Brain microvascular endothelial cell (primary cell): Measurements from ENCODE around the gene PRSS22.

Source experiments
- DNase-seq: peaks from one replicate; pipeline ENCODE4 v3.0.0-alpha.2; 2020
- H3K27ac ChIP-seq: fragments of 250-450 bp; sonication (Bioruptor Pico); 2 replicates; pipeline ENCODE4 v1.5.1; 2020; ENCODE audit warnings: mild to moderate bottlenecking, moderate library complexity
- H3K27me3 ChIP-seq: fragments of 250-450 bp; sonication (Bioruptor Pico); replicated peaks from 2 replicates; pipeline ENCODE4 v1.5.1; 2020; ENCODE audit warnings: mild to moderate bottlenecking
- H3K36me3 ChIP-seq: fragments of 250-450 bp; sonication (Bioruptor Pico); replicated peaks from 2 replicates; pipeline ENCODE4 v1.5.1; 2020; ENCODE audit warnings: mild to moderate bottlenecking
- H3K4me3 ChIP-seq: 2 replicates; pipeline ENCODE4 v1.5.1; 2011; ENCODE audit warnings: low read depth, mild to moderate bottlenecking, control low read depth, low read length, moderate library complexity
- in situ Hi-C: cut with HindIII; loops from 2 replicates; pipeline ENCODE4 v1.10.0; 2017; ENCODE audit warnings: low sequenced_read_pairs, low pct_ligation_motif_present
- TF ChIP-seq, protein P1 (sequence below): IDR thresholded peaks from 2 replicates; pipeline ENCODE4 v1.5.1; 2011; ENCODE audit warnings: low read depth, mild to moderate bottlenecking, moderate library complexity, low read length, control low read depth, inconsistent platforms; ENCODE audit errors: missing control alignments

Gene PRSS22

DNA sequence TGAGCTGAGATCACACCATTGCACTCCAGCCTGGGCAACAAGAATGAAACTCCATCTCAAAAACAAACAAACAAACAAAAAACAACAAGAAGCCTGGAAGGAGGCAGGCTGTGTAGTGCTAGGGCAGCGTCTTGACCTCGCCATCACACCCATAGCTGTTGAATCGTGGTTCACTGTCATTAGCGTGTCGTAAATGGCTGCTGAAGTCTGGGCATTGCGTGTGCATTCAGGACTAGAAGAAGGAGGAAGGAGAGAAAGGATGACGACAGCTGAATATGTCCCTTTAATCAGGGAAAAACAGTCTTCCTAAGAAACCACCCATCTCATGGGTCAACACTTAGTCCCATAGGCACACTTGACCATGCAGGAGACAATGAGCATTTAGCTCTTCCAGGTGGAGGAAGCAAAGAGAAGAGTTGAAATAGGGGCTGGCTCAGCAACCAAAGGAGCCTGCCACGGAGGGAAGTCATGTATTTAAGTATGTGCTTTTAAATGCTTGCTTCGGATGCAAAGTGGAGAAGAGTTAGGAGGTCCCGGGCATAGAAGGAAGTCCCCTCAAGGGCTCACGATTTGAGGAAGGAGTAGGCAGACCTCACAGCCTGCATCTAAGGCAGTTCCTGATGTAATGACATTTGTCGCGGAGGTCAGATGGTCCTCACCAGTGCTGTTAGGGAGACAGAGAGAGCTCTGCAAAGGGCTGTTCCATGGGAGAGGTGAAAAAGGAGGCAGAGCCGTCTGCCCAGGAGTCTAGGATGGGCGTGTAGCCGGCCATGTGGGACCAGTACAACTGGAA, 8.8 kb downstream of the PRSS22 start:
- DNase-seq: no peak
- Histone ChIP-seq H3K27me3 (peaks cover 4% of the 10 kb centered on the region), H3K4me3 (no peak overlapping the region), H3K27ac (no peak overlapping the region), H3K36me3 (no peaks in the 10 kb centered on the region)
- TF ChIP-seq, protein P1, sequence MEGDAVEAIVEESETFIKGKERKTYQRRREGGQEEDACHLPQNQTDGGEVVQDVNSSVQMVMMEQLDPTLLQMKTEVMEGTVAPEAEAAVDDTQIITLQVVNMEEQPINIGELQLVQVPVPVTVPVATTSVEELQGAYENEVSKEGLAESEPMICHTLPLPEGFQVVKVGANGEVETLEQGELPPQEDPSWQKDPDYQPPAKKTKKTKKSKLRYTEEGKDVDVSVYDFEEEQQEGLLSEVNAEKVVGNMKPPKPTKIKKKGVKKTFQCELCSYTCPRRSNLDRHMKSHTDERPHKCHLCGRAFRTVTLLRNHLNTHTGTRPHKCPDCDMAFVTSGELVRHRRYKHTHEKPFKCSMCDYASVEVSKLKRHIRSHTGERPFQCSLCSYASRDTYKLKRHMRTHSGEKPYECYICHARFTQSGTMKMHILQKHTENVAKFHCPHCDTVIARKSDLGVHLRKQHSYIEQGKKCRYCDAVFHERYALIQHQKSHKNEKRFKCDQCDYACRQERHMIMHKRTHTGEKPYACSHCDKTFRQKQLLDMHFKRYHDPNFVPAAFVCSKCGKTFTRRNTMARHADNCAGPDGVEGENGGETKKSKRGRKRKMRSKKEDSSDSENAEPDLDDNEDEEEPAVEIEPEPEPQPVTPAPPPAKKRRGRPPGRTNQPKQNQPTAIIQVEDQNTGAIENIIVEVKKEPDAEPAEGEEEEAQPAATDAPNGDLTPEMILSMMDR: no peak
- in situ Hi-C loops: no loop called here

GRCh38 chr16:2846511-2847310, 11.3 kb downstream of the PRSS22 start:
- no peak for DNase-seq
- Histone ChIP-seq H3K27me3 (peaks cover 4% of the 10 kb centered on the region), H3K36me3 (no peaks in the 10 kb centered on the region), H3K4me3 (no peak overlapping the region), H3K27ac (no peak overlapping the region)
- in situ Hi-C loops: no loop called here
- TF ChIP-seq, protein P1: no peak

DNA sequence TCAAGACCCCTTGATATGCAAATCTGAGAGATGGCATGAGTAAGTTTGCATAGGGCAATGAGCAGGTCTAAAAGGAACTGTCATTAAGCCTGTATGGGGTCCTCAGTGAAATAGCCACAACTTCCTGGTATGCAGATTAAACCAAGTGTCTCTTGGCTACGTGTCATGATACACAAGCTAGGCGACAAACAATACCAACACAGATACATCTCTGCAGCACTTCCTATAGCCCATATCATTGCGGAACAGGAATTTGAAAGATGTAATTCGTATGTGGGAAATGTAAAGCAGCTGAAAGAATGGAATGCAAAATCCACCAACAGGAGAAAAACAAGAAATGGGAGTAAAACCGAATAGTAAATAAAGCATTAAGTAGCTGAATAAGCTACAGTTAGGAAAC, 12.9 kb downstream of the PRSS22 start:
- in situ Hi-C loops: no loop called here
- no peak for DNase-seq
- H3K27ac ChIP-seq: no peak overlapping the region
- TF ChIP-seq, protein P1: no peak
- H3K36me3 ChIP-seq: no peaks in the 10 kb centered on the region
- H3K27me3 ChIP-seq: peaks cover 4% of the 10 kb centered on the region
- no peak overlapping the region for H3K4me3 ChIP-seq

DNA sequence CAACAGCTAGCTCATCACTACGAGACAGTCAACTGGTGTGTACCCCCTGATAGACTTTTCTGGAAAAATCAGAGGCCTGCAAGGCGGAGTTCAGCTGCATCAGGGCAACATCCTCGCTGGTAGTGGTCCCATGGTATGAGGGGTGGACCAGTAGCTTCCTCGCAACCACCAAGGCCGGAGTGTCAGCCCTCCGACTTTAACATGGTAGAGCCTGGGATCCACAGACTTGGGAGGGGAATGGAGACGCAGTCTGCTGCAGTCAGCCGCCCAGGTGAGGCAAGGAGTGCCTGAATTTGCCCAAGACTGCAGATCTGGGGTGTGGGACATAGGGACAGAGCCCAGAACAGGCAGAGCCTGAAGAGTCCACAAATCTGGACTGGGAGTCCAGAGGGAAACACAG, 14.4 kb downstream of the PRSS22 start:
- no peaks in the 10 kb centered on the region for H3K36me3 ChIP-seq
- H3K27me3 ChIP-seq: no peaks in the 10 kb centered on the region
- no peak for DNase-seq
- H3K4me3 ChIP-seq: no peak overlapping the region
- H3K27ac ChIP-seq: no peak overlapping the region
- in situ Hi-C loops: no loop called here
- TF ChIP-seq, protein P1: no peak

DNA sequence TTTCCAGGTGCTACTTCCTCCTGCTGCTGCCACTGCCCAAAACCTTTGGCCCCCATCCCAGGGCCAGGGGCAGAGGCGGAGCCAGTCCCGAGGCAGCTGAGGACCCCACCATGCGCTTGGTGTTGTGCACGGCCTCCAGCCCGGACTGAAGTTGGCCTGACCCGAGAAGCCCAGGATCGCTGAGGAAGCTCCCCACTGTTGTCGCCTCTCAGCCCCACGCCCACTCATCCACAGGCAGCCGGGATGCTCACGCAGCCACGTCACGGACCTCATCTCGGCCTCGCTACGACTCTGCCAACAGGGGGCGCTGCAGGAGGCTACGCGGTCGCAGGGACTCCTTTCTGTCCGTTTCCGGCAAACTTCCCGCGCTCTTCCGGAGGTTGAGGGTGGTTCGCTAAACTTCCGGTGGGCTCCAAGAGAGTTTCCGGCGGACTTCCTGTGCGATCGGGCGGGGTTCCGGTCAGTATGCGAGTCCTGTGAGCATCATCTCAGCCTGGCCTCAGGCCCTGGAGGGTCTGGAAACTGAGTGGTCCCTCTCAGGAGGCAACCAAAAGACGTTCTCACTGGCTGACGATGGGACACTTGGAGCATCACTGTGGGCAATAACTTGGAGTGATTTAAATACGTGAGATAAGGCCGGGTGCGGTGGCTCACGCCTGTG, 15.5 kb downstream of the PRSS22 start:
- in situ Hi-C loops: no loop called here
- no peaks in the 10 kb centered on the region for H3K27me3 ChIP-seq
- H3K4me3 ChIP-seq: peak overlapping the region; percentile 10
- H3K36me3 ChIP-seq: no peaks in the 10 kb centered on the region
- TF ChIP-seq, protein P1: peak; percentile 71
- no peak overlapping the region for H3K27ac ChIP-seq
- DNase-seq: no peak
